ENCODE data around the gene NHS.

DNA sequence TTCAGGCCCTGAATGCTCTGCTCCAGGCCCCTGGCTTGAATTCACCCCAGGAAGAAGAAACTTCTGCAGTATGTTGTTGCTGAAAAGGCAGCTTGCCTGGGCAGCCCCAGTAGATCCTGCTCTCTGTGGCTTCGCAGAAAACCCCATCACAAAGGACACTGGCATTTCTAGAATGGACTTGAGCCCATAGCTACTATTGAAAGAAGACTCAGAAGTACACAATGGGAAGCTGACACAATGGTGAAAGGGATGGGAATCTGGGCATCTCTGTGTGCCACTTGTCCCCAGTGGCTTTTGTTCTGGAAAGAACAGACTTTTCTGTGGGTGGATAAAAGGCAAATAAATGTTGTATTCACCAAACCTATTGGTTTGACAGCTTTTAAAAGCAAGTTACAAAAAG is 294.9 kb downstream of the NHS start:
- TF ChIP-seq CTCF (IDR thresholded peaks at IDR 0.05 in 2 of 3, conservative IDR thresholded peaks at IDR 0.05 in 1 of 3; ENCODE audit: borderline replicate concordance in 1 of 3, insufficient read depth in 1 of 3, low read depth in 2 of 3, low read length in 2 of 3) (no peak), POLR2A (IDR thresholded peaks at IDR 0.05; ENCODE audit: borderline replicate concordance, extremely low read depth, insufficient read depth, insufficient read length) (no peak), EZH2phosphoT487 (IDR thresholded peaks at IDR 0.05; ENCODE audit: borderline replicate concordance) (no peak), POLR2AphosphoS5 (IDR thresholded peaks at IDR 0.05; ENCODE audit: low read depth, low read length) (no peak), YY1 (IDR thresholded peaks at IDR 0.05; ENCODE audit: extremely low read depth, insufficient replicate concordance, low read depth, low read length) (no peak), SP1 (IDR thresholded peaks at IDR 0.05; ENCODE audit: low read depth) (no peak)
